Omental fat pad (tissue), 4 donors: ENCODE data around the gene CCDC92B. TPM values are rescaled to one million over a fixed set of nuclear protein-coding genes. Genes with fewer than 3 reads are reported as not detected.

Experiments
- ATAC-seq: fragments of 150-250 bp; one replicate; pipeline ENCODE4 v1.9.1; 2016; ENCODE audit warnings: mild to moderate bottlenecking, moderate library complexity; ENCODE audit not compliant: low FRiP score
- DNase-seq: peaks from one replicate; pipeline ENCODE4 v3.0.0-alpha.2; 2019; ENCODE audit warnings: low spot score
- total RNA-seq, 4 donors: library from RNA; depleted of rRNA; stranded (reverse); fragments of >200 nt; gene quantifications; one replicate each; pipeline ENCODE4 v1.1.0, GENCODE V29; 2016
- TF ChIP-seq, protein P1 (sequence below), 3 donors: fragments of 450-650 bp; IDR thresholded peaks; one replicate each; pipeline ENCODE4 v1.5.1; 2016 to 2017; ENCODE audit warnings: antibody characterized with exemption in 3 of 3, mild to moderate bottlenecking in 3 of 3, moderate library complexity in 2 of 3

The CCDC92B gene
- total RNA-seq, 4 donors from 2014 or later = not detected

DNA sequence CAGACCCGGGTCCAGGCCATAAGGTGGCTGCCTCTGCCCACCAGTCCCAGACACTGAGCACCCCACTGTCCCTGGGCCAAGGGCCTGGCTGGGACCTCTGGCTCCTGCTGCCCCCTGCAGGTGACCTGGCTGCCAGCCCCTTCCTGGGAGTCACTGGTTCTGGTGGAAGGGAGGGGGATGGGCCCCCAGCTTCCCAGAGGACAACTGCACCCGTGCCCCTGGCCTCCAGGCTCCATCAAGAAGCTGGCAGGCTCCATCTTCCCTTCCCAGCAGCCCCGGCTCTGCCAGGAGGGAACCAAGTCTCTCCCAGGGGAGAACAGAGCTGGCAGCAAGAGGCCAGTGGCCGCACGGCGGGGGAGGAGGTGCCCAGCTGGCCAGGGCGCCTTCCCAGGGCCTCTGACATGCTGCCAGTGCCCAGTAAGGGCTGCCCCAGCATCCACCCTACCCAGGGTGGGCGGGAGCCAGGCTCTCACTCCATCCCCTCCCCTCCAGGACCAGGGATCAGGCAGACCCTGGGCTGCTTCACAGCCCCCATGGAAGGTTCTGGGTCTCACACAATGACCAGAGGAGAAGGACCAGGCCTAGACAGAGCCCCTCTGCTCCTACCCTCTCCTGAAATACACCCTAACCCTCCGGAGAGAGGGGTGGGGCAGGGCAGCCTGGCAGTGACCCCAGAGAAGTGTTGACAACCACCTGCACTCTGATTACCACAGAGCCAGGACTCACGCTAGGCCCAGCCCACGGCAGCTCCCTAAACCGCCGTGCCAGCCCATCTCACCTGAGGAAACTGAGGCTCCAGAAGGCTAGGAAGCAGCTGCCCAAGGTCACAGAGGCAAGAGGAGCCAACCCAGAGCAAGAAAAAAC lies 41.5 kb downstream of the CCDC92B start:
- TF ChIP-seq, protein P1, sequence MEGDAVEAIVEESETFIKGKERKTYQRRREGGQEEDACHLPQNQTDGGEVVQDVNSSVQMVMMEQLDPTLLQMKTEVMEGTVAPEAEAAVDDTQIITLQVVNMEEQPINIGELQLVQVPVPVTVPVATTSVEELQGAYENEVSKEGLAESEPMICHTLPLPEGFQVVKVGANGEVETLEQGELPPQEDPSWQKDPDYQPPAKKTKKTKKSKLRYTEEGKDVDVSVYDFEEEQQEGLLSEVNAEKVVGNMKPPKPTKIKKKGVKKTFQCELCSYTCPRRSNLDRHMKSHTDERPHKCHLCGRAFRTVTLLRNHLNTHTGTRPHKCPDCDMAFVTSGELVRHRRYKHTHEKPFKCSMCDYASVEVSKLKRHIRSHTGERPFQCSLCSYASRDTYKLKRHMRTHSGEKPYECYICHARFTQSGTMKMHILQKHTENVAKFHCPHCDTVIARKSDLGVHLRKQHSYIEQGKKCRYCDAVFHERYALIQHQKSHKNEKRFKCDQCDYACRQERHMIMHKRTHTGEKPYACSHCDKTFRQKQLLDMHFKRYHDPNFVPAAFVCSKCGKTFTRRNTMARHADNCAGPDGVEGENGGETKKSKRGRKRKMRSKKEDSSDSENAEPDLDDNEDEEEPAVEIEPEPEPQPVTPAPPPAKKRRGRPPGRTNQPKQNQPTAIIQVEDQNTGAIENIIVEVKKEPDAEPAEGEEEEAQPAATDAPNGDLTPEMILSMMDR (IDR thresholded peaks at IDR 0.05) = no peak
- DNase-seq (no peak), ATAC-seq (no peak)

DNA sequence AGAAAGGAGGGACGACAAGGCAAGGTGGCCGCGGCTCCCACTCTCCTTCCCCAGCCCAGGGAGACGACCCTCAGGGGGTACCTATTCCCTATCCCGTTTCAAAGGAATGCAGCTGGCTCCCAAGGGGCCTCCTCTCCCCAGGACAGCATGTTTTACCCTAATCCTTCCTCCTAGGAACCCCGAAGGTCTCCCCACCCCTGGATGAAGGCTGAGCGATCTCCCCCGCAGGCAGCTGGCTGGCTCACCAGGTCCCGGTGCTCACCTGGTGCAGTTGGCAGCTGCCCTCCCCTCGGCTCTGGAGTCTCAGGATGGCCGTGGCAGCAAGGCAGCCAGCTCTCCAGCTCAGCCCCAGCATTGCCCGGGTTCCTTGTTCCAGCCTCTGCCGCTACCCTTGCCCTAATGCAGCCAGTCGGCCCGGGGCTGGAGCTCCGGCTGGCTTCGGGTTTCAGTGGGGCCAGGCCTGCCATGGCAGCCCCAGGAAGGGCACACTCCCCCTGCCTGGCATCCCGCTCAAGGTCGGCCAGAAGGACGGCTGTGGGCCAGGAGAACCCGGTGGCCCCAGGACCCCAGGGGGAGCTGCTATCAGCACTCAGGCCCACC lies 42.4 kb downstream of the CCDC92B start:
- ATAC-seq = no peak
- TF ChIP-seq, protein P1 (IDR thresholded peaks at IDR 0.05) = no peak
- no peak for DNase-seq

DNA sequence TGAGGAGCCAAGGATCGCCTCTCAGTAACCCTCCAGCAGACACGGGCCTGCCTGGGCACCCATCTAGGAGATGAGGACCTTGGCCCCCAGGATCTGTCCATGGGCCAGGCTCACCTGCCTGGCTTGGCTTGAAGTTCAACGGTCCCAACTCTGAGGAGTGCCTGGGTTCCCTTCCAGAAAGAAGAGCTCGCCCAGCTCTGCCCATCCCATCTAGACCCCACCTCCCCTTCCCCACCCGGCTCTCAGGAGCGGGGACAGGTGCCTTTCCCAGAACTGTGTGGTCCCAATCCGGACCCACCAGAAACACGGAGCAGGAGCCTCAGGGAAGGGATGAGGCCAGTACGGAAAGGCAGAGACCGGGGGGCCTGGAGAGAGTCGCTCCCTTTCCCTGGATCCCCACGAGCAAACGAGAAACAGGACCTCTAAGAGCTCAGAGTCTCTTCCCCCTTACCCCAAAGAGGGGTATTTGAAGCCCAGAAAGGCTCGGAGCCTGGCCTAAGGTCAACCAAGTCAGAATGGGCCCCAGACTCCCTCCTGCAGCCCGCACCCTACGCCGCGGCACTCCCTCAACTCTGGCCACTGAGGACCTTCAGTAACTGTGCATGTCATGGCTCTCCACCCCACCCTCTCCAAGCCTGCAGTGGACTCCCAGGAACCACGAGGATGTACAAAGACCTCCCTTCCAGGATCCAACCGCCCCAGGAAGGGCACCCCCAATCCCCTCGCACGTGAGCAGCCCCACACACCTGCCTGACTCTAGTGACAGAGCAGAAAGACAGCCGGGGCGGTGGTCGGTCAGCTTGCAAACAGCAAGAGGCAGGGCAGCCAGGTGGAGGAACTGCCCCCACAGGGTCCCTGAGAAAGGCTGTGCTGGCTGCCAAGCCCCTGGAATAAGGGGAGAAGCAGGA lies 43.3 kb downstream of the CCDC92B start:
- DNase-seq (no peak), ATAC-seq (no peak)
- TF ChIP-seq, protein P1 (IDR thresholded peaks at IDR 0.05) = no peak

DNA sequence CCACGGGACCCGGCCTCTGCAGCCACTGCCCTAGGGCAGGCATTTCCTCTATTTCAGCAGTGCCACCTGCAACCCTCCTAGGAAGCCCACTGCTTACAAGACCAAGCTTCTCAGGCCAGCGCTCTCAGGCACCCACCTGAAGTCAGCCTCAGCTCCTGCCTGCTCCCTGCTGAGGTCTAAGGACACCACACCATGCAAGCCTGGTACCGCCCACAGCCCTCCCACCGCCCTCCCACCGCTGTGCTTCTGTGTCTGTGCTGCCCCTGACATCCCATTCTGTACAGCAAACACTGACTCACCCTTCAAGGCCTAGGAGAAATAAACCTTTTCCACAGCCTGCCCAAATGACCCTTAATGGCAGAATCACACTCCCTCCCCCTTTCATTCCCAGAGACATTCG lies 44.2 kb downstream of the CCDC92B start:
- ATAC-seq (no peak), DNase-seq (no peak)
- TF ChIP-seq, protein P1 (IDR thresholded peaks at IDR 0.05) = no peak

DNA sequence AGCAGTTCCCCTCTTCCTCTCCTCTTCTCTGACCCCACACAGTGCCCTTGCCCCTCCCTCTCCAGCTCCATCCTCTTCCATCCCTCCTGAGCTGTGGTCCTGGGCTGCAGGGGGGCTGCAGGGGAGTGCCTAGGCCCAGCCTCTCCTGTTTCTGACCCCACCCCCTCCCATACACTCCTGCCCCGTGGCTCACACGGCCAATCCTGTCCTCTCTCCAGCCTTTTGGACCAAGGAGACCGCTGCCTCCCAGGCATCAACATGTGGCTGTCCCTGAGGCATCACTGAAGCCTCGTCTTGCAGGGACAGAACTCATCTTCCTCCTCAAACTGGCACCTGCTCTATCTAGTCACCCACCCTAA lies 44.6 kb downstream of the CCDC92B start:
- TF ChIP-seq, protein P1 (IDR thresholded peaks at IDR 0.05) = no peak
- ATAC-seq (no peak), DNase-seq (no peak)

DNA sequence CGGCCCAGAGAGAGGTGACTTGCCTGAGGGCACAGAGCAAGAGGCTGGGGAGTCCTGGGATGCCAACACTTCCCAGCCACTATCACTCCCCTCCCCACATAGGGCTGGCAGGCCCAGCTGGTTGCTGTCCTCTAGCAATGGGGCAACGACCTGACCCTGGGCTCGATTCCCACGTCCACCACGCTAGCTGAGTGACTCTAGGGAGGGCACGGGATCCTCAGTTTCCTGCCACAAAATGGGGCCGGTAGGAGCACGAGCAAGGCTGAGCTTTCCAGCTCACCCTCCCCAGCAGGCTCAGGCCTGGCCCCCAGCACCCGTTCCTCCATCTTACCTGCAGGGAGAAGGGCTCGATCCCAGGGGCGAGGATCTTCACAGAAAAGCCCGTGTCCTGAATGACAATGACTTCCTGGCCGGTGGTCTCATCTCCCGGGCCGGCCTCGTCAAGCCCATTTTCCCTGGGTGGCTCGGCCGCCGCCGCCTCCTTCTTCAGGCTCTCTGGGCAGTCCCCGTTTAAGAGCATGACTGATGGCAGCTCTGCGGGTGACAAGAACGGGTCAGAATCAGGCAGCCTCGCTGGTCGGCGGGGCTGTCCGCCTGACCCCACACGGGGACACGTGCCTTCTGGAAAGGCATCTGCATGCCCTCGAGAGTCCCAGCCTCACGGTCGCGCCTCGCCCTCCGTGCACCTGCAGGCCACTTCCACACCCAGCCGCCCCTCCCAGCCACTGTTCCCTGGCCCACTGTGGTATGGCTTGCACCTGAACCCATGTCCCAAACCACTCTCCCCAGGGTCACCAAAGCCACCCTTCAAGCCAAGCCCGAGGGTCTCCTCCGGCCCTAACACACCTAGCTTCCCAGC lies 45.2 kb downstream of the CCDC92B start:
- DNase-seq = no peak

More for the DNA sequence above, 45.2 kb downstream of the CCDC92B start:
- no peak for ATAC-seq
- TF ChIP-seq, protein P1 (IDR thresholded peaks at IDR 0.05) = no peak
